ENCODE measurements around the gene FAM222A.

GRCh38 chr12:109793411-109793810 is 79.8 kb downstream of the FAM222A start:
- TF ChIP-seq CTCF (conservative IDR thresholded peaks at IDR 0.05 in 1 of 2, IDR thresholded peaks at IDR 0.05 in 1 of 2; ENCODE audit: extremely low read depth in 1 of 2, insufficient read depth in 1 of 2, low read depth in 1 of 2, low read length in 2 of 2): no peak
- no peak for TF ChIP-seq EZH2 (IDR thresholded peaks at IDR 0.05; ENCODE audit: borderline replicate concordance, low read length)

Measured in mammary epithelial cell (primary cell).